SK-N-SH (cell line): ENCODE data around the gene FBXO47. TPM values are rescaled to one million over a fixed set of nuclear protein-coding genes. Genes with fewer than 3 reads are reported as not detected.

Experiments
- CTCF ChIA-PET: fragments of 300-600, 350-600 bp; formaldehyde crosslinking; extraction: SDS; loops from one replicate; lab custom pipeline; 2021; lab: Yijun Ruan, JAX
- POLR2A ChIA-PET: fragments of 350-600 bp; sonication (Branson Sonifier 250); formaldehyde crosslinking; extraction: SDS; loops from one replicate; lab custom pipeline; 2020; ENCODE audit warnings: antibody characterized with exemption, inconsistent platforms; lab: Yijun Ruan, JAX
- DNase-seq: peaks from one replicate; pipeline ENCODE4 v3.0.0; 2012
- H2AFZ ChIP-seq: fragments of 200-600 bp; sonication (generic); 2 replicates; pipeline ENCODE4 v1.8.1; 2016; ENCODE audit warnings: antibody characterized with exemption, mild to moderate bottlenecking, low read depth
- H3F3A ChIP-seq: fragments of 200-600 bp; sonication (generic); replicated peaks from 2 replicates; pipeline ENCODE3; 2016; ENCODE audit warnings: antibody characterized with exemption, mild to moderate bottlenecking; ENCODE audit not compliant: insufficient read depth
- H3K27ac ChIP-seq, 2 experiments: fragments of 200-500 bp in 1 of 2; fragments of 200-600 bp in 1 of 2; sonication (Bioruptor generic) in 1 of 2; sonication (generic), shearing (Covaris generic) in 1 of 2; 2 replicates each; pipeline versions ENCODE4 v1.5.1 to v1.6.1; 2014 to 2016; ENCODE audit warnings: low read depth in 2 of 2, inconsistent platforms in 1 of 2, low read length in 1 of 2, mild to moderate bottlenecking in 1 of 2, mixed read lengths in 1 of 2
- H3K27me3 ChIP-seq: fragments of 200-600 bp; sonication (generic), shearing (Covaris generic); 2 replicates; pipeline ENCODE4 v1.6.1; 2016; ENCODE audit warnings: mixed run types; ENCODE audit not compliant: insufficient read depth
- H3K36me3 ChIP-seq, 2 experiments: fragments of 200-500 bp in 1 of 2; fragments of 200-600 bp in 1 of 2; sonication (Bioruptor generic) in 1 of 2; sonication (generic) in 1 of 2; replicated peaks in 1 of 2; 2 replicates each; pipeline versions ENCODE3 to v1.5.1; 2014 to 2016; ENCODE audit warnings: low read length in 1 of 2, mild to moderate bottlenecking in 1 of 2; ENCODE audit not compliant: insufficient read depth in 2 of 2, control insufficient read depth in 1 of 2
- H3K4me1 ChIP-seq, 2 experiments: fragments of 200-500 bp in 1 of 2; fragments of 200-600 bp in 1 of 2; sonication (Bioruptor generic) in 1 of 2; sonication (generic), shearing (Covaris generic) in 1 of 2; 2 replicates each; pipeline versions ENCODE4 v1.5.1 to v1.6.1; 2014 to 2016; ENCODE audit warnings: low read depth in 1 of 2, low read length in 1 of 2, mixed run types in 1 of 2; ENCODE audit not compliant: insufficient read depth in 2 of 2, control insufficient read depth in 1 of 2
- H3K4me2 ChIP-seq: fragments of 200-600 bp; sonication (generic), shearing (Covaris generic); 2 replicates; pipeline ENCODE4 v1.6.1; 2017; ENCODE audit warnings: mixed run types
- H3K4me3 ChIP-seq, 2 experiments: fragments of 200-500 bp in 1 of 2; fragments of 200-600 bp in 1 of 2; sonication (Bioruptor generic) in 1 of 2; sonication (generic), shearing (Covaris generic) in 1 of 2; 2 replicates each; pipeline versions ENCODE4 v1.5.1 to v1.8.1; 2014 to 2016; ENCODE audit warnings: low read depth in 2 of 2, inconsistent platforms in 1 of 2, low read length in 1 of 2, mild to moderate bottlenecking in 1 of 2, mixed read lengths in 1 of 2, moderate library complexity in 1 of 2
- H3K79me2 ChIP-seq: fragments of 200-600 bp; sonication (generic); 2 replicates; pipeline ENCODE4 v1.8.1; 2017; ENCODE audit warnings: mild to moderate bottlenecking; ENCODE audit not compliant: insufficient read depth
- H3K9ac ChIP-seq: fragments of 200-600 bp; sonication (generic); 2 replicates; pipeline ENCODE4 v1.6.1; 2017; ENCODE audit warnings: mixed run types
- H3K9me2 ChIP-seq: fragments of 200-600 bp; sonication (generic); 2 replicates; pipeline ENCODE4 v1.6.1; 2017; ENCODE audit warnings: mixed run types
- H3K9me3 ChIP-seq: fragments of 200-600 bp; sonication (generic); 2 replicates; pipeline ENCODE4 v1.6.1; 2017; ENCODE audit warnings: mixed run types, mild to moderate bottlenecking, moderate library complexity
- H4K20me1 ChIP-seq: fragments of 200-600 bp; sonication (generic); 2 replicates; pipeline ENCODE4 v1.6.1; 2017; ENCODE audit warnings: mild to moderate bottlenecking, mixed run types; ENCODE audit not compliant: insufficient read depth
- FOSL2 ChIP-seq: IDR thresholded peaks from 2 replicates; pipeline ENCODE4 v1.4.0; 2012; ENCODE audit warnings: low read depth, mild to moderate bottlenecking, moderate library complexity, borderline replicate concordance
- GATA2 ChIP-seq: sonication (generic); formaldehyde crosslinking; IDR thresholded peaks from 2 replicates; pipeline ENCODE4 v1.5.0; 2020; ENCODE audit warnings: mild to moderate bottlenecking, missing genetic modification reagents
- NFIC ChIP-seq: IDR thresholded peaks from 2 replicates; pipeline ENCODE4 v1.4.0; 2012; ENCODE audit warnings: borderline replicate concordance
- RCOR1 ChIP-seq: fragments of 150-350 bp; IDR thresholded peaks from 2 replicates; pipeline ENCODE4 v1.6.1; 2017; ENCODE audit warnings: antibody characterized with exemption, low read length
- REST ChIP-seq: IDR thresholded peaks from 2 replicates; pipeline ENCODE4 v1.6.1; 2012; ENCODE audit warnings: mild to moderate bottlenecking, low read depth, low read length, moderate library complexity
- TCF12 ChIP-seq: IDR thresholded peaks from 2 replicates; pipeline ENCODE4 v1.4.0; 2012
- WGBS: methylation state at CpG from one replicate; pipeline ENCODE4 v1.1.6; 2017; ENCODE audit warnings: low lambda C conversion rate; 5-methylcytosine and 5-hydroxymethylcytosine counted together
- polyA plus RNA-seq, 3 experiments: library from polyadenylated mRNA; depleted of rRNA; stranded (reverse); fragments of >200 nt; gene quantifications; 2 replicates each; pipeline ENCODE4 v1.2.3, GENCODE V29; 2012

FBXO47 gene
- polyA plus RNA-seq, 1 of the 3 experiments (the other 2 are of a cell fraction) = not detected

GRCh38 chr17:38890410-38890746 is 76.8 kb downstream of the FBXO47 start:
- POLR2A ChIA-PET = no interaction called here

GRCh38 chr17:38889745-38890409 is 77.3 kb downstream of the FBXO47 start:
- no peak overlapping the region for H3K9ac ChIP-seq
- peaks cover 5 to 21% of the 10 kb centered on the region in 2 experiments; a peak in 2 of 4 replicates for H3K4me1 ChIP-seq
- no peaks in the 10 kb centered on the region for H3K9me3 ChIP-seq
- H3K79me2 ChIP-seq = peaks cover 89% of the 10 kb centered on the region
- H3F3A ChIP-seq = peaks cover 7% of the 10 kb centered on the region
- H2AFZ ChIP-seq = no peak overlapping the region
- WGBS = 96% methylated on average over 10 of the region's 12 CpGs
- no peak overlapping the region for H3K4me2 ChIP-seq
- H3K27me3 ChIP-seq = no peaks in the 10 kb centered on the region
- H3K4me3 ChIP-seq = no peak overlapping the region
- H4K20me1 ChIP-seq = peaks cover 87% of the 10 kb centered on the region
- H3K36me3 ChIP-seq = peaks cover 41 to 60% of the 10 kb centered on the region in 2 experiments
- TF ChIP-seq GATA2 (CRISPR knock-in tag) (no peak), NFIC (no peak), FOSL2 (no peak), REST (no peak), TCF12 (no peak)
- POLR2A ChIA-PET = no interaction called here
- H3K9me2 ChIP-seq = no peaks in the 10 kb centered on the region
- CTCF ChIA-PET = no interaction called here
- no peak for DNase-seq
- no peak overlapping the region for H3K27ac ChIP-seq

More at GRCh38 chr17:38890410-38890746, 76.8 kb downstream of the FBXO47 start:
- CTCF ChIA-PET = no interaction called here
- Histone ChIP-seq H3K27me3 (no peaks in the 10 kb centered on the region), H3K9ac (no peak overlapping the region), H3K9me3 (no peaks in the 10 kb centered on the region), H3K36me3 (peaks cover 38 to 58% of the 10 kb centered on the region in 2 experiments), H3K4me1 (peaks cover 3 to 16% of the 10 kb centered on the region in 2 experiments; a peak in 2 of 4 replicates), H3K79me2 (peaks cover 87% of the 10 kb centered on the region), H3K4me2 (no peak overlapping the region), H2AFZ (no peak overlapping the region), H3K27ac (no peak overlapping the region), H3K9me2 (no peaks in the 10 kb centered on the region), H4K20me1 (peaks cover 82% of the 10 kb centered on the region), H3F3A (peaks cover 7% of the 10 kb centered on the region), H3K4me3 (no peak overlapping the region)
- no peak for DNase-seq
- TF ChIP-seq REST (no peak), RCOR1 (no peak)
- WGBS = 97% methylated on average over 7 of the region's 8 CpGs
